ENCODE data around the gene OGDH. TPM values are rescaled to one million over a fixed set of nuclear protein-coding genes. Genes with fewer than 3 reads are reported as not detected.
"Not testable (repeated sequence)": the region's sequence is repeated elsewhere in the genome, so short reads cannot be mapped to it uniquely, and the experiment has no call there.

Gene OGDH
- total and polyA plus RNA-seq, 2 of the 4 experiments (the other 2 are of a cell fraction) = 47.4 to 56.5 TPM

DNA sequence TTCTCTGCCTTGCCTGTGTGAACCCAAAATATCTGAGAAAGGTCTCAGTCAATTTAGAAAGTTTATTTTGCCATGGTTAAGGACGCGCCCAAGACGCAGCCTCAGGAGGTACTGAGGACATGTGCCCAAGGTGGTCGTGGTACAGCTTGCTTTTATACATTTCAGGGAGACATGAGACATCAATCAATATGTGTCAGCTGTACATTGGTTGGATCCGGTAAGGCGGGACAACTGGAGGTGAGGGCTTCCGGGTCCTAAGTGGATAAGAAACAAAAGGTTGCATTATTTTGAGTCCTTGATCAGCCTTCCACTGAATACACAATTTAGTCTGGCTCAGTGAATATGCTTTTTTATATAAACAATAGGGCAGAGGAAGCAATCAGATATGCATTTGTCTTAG, 119.8 kb downstream of the OGDH start:
- DNase-seq; H3K4me1 ChIP-seq (ENCODE audit: control insufficient read depth, insufficient read depth, low read length); H4K8ac ChIP-seq (ENCODE audit: low read depth in 2 of 2, low read length in 2 of 2); H3K9me1 ChIP-seq (ENCODE audit: insufficient read depth, low read length); H3K4me3 ChIP-seq (ENCODE audit: insufficient read depth, low read depth, low read length); H2AFZ ChIP-seq (replicated peaks; ENCODE audit: low read length, poor library complexity); H3K18ac ChIP-seq (ENCODE audit: low read depth, low read length); H2BK15ac ChIP-seq (ENCODE audit: low read depth, low read length); H2BK5ac ChIP-seq (ENCODE audit: low read depth, low read length, poor library complexity, severe bottlenecking); dilution Hi-C loops (cut with HindIII; ENCODE audit: low sequenced_read_pairs, unreplicated experiment); H4K91ac ChIP-seq (ENCODE audit: insufficient read depth, low read depth, low read length); H3K14ac ChIP-seq (replicated peaks; ENCODE audit: low read depth, low read length); BruUV-seq (replicated peaks); H2BK20ac ChIP-seq (ENCODE audit: low read depth, low read length); H3K4me2 ChIP-seq (ENCODE audit: low read depth, low read length); H4K20me1 ChIP-seq (ENCODE audit: insufficient read depth, low read length); H3K23ac ChIP-seq (ENCODE audit: low read depth, low read length); CTCF ChIA-PET; H3K27me3 ChIP-seq (ENCODE audit: control insufficient read depth, insufficient read depth, low read length); intact Hi-C loops (cut with micrococcal nuclease); H3K79me1 ChIP-seq (ENCODE audit: low read depth in 1 of 2, low read length in 2 of 2); POLR2A ChIA-PET (ENCODE audit: unreplicated experiment); H3K9me3 ChIP-seq (ENCODE audit: control insufficient read depth, insufficient read depth, low read length); H3K36me3 ChIP-seq (ENCODE audit: control insufficient read depth, insufficient read depth, low read length); ATAC-seq (ENCODE audit: low read depth); H2BK120ac ChIP-seq (ENCODE audit: low read depth, low read length); H3K27ac ChIP-seq (ENCODE audit: insufficient read depth, low read length); H3K4ac ChIP-seq (ENCODE audit: low read depth, low read length); H3K56ac ChIP-seq (ENCODE audit: extremely low read depth, insufficient read depth, low read length); H2AK9ac ChIP-seq (replicated peaks; ENCODE audit: low read depth, low read length, poor library complexity); H3K9ac ChIP-seq (ENCODE audit: low read depth, low read length); in situ Hi-C loops (cut with MboI; ENCODE audit: low sequenced_read_pairs): not testable (repeated sequence)
- Histone ChIP-seq H2AK5ac (ENCODE audit: low read depth, low read length) (0 out of 2 replicates have a peak overlapping the region, but pooled peaks have one; percentile 21), H4K5ac (ENCODE audit: low read depth, low read length) (peak overlapping the region; percentile 35; the same call in 1 of the 2 replicates)
- WGBS, 2 experiments (ENCODE audit: extremely low coverage in 2 of 2, insufficient read length in 1 of 2) = 89% methylated on average over 3 of the region's 7 CpGs; no CpG with 5 or more reads in 1 of the 2 experiments

Measured in IMR-90 (cell line).